Stimulated activated CD8-positive, alpha-beta memory T cell treated with anti-CD3 and anti-CD28 coated beads, Interleukin-15, amount 100 ng/mL, for 4 hours (primary cell): Measurements from ENCODE around the gene WDR1.

ENCODE experiments used
- DNase-seq, 2 donors: peaks; one replicate each; pipeline ENCODE4 v3.0.0-alpha.2; 2020; ENCODE audit warnings: low read depth in 2 of 2

WDR1 gene

DNA sequence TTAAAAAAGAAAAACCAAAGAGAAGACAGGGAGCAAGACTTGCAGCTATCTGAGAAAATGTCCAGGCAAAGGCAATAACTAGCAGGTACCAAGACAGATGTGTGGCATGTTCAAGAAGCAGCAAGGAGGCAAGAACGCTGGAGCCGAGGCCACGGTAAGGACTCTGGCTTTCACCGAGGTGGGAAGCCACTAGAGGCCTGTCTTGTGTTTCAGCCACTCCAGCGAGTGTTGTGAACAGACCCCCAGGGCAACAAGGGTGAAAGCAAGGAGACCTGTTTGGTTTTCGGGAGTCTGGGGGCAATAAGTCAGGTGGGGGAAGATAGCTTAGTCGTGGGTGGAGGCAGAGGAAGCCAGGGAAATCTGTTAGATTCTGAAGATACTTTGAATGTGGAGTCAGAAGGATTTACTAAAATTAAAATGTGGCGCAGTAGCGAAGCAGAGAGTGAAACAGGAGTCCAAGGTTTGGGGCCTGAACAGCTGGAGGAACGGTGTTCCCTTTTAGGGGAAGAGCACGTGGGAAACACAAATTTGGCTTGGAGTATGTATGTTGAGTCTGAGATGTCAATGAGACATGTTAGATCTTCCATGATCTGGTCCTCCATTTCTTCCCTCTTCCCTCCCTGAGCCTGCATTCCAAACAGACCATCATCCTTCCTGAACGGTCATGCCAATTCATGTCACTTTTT is 3.1 kb downstream of the WDR1 start:
- no peak for DNase-seq

DNA sequence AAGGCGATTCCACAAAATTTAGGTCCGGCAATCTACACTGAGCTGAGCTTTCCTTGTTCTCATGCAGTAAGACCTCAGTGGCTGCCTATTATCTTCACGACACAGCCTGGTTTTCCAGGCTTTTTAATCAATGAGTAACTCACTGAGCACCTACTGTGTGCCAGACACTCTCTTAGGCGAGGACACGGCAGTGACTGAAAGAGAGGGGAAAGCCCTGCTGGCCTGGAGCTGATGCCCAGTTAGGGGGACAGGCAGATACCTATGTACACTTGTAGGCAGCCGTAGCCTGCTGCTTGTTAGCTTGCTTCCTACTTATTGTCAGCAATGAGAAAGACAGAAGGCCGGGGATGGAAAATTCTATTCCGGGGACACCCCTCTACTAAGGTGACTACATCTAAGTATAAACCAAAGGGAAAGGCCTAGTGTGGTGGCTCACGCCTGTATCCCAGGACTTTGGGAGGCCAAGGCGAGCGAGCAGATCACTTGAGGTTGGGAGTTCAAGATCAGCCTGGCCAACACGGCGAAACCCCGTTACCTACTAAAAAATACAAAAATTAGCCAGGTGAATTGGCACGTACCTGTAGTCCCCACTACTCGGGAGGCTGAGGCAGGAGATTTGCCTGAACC is 3.8 kb downstream of the WDR1 start:
- no peak for DNase-seq

DNA sequence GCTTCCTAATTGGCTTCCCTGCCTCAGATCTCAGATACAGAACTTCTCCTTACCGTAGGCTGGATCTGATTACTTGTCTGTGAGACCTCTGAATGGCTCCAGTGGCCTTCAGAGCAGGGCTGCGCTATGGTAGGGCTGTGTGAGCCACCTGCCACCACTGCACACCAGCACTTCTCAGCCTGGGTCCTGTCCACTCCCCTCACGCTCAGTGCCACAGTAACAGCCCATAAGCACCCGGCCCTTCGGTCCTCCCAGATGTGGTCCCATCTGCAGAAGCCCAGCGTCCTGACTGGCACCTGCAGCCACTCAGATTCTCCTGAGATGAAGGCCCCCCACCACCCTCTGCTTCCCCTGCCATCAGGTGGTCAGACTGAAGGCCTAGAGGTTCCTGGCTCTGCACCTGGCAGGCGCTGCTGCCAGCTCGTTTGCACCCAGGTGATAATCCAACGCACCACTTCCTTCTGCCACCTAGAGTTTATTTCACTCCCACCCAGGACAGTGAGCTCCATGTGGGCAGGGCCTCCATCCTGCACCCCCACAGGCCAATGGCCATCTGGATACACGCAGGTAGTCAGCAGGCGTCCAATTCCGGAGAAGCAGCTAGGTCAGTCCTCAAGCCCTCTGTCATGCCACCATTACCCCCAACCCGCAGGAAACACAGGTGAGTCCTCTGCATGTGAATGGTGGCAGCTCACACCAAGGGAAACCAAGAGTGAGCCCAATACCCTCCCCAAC is 5.4 kb downstream of the WDR1 start:
- DNase-seq: no peak

DNA sequence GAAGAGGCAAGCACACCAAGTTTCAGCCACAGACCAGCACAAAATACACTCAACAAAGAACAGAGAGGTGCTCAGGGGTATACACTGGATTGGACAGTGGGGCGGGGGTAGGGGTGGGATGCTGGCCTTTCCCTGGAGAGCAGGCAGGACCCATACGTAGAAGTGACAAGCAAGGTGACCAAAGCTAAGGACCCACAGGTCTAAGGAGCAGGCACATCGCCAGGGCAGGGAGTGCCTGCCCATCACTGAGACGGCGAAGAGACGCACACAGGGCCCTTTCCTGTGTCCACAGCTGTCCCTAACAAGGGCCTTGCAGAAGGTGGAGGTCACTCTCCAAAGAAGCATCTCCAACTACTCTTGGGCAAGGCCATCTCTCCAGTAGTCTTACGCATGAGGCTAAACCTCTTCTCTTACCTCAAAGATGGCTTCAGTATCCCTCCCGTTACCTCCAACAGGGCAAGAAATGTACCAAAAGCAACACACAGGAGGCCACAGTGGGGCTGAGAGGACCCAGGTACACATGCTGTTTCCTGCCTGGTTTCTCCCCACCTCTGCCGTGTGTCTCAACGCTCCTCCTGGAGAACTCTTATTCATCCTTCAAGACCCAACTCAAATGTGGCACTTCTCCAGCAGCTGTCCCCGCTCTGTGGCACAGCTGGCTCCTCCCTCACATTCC is 6.5 kb downstream of the WDR1 start:
- DNase-seq: no peak

DNA sequence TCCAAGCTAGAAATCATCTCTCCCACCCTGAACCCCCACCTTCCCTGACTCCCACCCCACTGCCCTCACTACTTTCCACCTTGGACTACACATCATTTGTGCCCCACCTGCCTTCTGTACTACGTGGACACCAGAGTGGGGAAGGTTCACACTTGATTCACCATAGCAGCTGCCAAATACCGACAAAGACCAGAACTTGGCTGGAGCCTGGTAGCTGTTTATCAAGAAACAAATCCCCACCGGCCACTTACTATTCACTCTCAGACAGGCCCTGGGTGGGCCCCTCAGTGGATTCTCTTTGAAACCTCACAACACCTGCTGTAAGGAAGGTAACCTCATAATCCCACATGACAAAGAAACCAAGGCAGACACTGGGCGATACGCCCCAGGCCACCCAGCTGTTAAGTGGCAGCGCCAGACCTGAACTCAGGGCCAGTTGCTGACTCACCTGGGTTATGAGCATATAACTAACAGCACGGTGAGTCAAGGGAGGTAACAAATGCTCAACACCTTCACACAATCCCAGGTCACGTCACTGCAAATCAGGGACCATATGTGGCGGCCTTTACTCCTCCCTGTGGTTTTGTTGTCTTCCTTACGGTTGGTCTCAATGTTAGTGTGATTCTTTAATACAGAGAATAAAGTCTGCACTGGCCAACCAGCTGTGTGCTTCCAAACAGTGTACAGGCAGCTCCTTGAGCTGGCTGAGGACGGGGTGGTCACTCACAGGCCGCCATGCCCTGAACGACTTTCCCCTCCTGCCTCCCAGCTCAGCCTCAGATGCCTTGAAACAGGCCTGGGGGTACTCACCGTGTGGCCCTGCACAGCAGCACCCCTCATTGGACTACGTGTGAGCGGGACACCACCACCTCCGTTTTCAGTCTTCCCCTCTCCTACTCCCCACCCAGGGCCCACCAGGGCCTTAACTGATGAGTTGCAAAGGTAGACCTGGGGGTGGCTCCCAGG is 7.5 kb downstream of the WDR1 start:
- DNase-seq: no peak

DNA sequence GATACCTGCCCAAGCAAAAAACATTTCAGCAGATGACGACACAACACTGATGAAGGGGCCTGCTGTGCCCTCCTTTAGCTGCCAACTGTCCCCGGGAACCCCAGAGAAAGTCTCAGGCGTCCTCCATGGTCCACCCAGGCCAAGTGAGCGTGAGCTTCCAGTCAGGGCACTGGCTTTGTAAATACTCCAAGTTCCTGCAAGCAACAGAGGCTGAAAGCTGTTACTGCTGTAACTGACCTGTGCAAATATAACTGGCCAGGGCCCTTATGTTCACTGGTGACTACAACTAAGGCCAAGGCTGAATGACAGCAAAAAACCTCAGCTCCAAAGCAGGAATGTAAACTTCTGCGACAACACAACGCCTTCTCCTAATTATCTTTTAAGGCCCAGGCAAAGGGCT is 8.2 kb downstream of the WDR1 start:
- DNase-seq: no peak

DNA sequence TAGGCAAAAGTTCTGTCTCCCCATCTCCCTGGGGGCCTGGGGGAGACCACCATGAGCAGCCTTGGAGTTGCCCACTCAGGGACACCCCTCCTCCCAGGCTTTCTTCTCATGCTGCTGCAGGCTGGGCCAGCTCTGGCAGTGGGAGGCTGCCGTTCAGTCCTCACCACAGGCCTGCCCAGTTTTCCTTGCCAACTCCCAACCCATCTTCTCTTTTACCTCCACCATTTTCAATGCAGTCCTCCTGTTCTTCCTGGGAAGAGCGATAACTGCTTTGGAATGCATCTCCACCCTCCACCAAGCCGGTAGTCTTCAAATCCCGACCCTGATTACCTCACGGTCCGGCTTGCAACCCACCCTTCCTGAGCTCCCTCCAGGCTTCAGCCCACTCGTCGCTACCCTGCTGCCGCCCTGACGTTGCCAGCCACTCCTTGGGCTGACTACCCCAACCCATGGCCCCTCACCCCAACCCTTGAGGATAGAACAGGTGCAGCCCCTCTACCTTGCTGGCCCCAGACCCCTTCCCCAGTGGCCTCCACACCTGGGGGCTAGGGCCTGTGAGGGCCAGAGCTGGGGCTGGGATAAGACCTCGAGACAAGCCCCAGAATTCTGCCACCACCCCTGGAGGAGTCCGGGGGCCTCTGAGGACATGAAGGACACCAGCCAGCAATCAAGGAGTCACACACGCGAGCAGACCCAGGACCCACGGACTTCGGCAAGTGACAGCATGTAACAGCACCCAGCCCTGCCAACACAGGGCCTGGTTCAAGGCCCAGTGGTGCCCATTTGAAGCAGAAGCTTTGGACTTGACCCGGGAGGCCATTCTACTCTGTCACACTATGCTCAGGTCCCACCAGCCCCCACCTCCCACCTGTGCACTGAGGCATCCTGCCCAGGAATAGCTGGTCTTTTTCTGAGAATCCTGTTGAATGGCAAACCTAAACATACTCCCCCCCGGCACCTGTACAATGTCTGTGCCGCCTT is 9.2 kb downstream of the WDR1 start:
- DNase-seq: no peak

DNA sequence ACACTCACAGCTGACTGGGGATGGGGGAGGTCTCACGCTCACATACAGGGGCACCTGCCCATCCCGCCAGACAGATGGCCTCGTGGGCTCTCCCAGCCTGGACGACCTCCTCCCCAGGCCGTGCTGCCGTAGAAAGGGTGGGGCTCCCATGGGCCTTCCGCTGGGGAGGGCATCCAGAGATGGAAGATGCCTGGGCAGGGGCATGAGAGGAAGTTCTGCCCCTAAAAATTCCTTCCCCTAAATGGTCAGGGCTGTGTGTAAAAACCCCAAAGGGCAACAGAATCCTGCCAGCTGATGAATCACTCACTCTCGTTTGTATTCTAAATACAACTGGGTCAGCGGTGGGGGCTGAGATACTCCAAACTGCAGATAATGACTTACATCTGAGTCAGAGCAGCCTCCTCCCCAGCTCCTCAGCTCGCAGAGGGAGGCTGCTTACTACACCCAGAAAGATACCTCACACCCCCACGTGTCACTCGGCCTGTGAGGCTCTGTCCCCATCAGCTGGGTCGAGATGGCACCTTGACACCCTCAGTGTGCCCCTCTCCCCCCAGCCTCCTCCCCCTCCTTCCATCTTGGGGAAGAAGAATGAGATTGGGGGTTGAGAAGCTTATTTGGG is 10.1 kb downstream of the WDR1 start:
- peak; percentile 57 to 79 for DNase-seq

DNA sequence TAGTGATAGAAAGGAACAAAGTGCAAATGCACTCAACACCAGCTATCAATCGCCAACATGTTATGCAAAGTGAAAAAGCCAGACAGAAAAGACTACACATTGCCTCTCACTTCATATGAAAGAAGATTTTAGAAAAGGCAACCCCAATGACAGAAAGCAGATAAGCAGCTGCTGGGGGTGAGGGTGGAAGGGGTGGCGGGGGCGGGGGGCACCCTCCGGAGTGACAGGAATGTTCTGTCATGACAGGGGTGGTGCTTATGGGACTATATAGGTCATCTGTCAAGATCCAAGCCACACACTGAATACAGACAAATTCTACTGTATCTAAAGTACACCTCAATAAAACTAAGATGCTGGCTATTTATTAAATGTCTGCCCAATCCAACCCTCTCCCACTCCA is 10.7 kb downstream of the WDR1 start:
- no peak for DNase-seq

DNA sequence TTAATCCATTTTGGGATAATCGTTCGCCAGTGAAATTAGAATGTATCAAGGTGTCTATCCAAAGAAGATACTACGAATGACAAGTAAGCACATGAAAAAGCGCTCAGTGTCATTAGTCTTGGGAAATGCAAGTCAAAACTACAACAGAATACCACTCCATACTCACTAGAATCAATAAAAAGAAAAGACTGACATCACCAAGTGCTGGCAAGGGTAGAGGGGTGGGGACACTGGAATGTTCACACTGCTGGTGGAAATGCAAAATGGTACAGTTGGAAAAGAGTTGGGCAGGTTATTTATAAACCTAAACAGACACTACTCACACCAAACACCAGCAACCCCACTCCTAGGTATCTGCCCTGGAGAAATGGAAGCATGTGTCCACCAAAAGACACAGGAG is 11.2 kb downstream of the WDR1 start:
- DNase-seq: no peak

DNA sequence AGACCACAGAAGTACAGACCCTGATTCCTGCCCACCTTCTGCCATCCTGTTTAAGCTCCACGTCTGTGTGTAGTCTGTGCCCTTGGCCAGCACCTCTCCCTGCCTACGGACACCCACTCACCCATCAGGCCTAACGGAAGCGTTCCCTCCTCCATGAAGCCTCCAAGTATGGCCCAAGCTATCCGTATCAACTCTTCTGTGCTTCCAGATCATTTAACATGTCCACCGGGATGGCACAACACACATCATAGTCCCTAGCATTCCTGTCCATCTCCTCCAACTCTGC is 11.7 kb downstream of the WDR1 start:
- no peak for DNase-seq

DNA sequence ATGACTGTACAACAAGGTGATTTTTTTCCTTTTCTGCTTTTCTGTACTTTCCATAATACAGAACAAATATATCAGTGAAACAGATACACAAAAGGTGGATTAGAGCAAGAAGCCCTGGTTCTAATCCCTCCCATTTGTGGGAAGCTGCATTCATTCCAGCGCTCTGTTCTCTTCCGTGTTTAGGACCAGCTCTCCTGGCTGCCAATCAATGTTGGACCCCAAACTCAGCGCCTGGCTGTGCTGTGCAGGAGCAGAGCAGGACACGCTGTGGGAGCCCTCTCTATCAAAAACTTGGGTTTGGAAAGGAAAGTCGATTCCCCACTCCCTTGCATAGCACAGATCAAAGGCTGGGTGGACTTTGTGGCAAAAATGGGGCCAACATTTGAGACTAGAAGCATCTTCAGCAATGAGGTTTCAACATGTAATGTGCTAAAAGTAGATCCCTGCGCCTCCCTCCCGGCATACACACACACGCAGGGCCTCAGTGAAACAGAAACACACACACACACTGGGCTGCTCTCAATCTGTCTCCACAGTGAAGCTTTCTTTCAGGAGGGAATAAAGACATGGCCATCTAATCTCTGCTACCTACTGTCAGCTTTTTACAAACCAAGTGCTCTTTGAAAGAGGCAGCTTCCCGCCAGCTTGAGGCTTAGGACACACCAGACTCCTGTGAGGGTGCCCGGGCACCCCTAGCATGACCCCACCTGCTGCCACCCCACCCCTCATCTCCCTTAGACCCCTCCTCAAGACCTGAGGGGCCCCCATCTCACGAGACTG is 12.2 kb downstream of the WDR1 start:
- no peak for DNase-seq

DNA sequence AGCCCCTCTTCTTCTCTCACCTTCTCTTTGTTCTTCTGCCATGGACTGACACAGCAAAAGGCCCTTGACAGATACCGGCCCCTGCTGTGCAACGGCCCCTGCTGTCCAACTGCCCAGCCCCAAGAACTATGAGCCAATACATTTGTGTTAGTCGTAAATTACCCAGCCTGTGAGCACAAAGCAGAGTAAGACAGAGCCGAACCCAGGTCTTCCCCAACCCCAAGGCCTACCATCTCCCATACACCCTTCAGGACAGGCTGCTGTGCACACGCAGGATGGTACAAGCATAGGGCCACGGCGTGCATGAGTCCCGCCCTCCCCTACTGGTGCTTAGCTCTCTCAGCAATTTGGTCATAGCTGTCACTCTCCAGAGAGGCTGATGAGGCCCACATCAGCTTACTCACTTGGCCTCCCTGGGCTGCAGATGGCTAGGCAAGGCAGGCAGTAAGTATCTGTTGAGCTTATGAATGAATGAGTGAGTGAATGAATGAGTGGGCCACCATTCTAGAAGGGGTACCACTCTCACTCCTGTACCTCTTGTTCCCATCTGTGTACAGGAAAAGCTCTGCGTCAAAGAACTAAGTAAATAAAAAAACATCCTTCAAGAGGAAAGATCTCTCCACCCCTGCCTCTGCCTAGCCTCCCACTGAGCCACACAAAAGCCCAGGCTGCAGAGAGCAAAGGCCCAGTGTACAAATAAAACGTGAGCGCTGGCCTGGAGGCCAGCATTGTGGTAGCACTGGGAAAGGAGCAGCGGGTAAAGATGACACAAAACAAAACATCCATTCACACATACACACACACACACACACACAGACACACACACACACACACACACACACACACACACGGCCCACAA is 13.9 kb downstream of the WDR1 start:
- DNase-seq: no peak

DNA sequence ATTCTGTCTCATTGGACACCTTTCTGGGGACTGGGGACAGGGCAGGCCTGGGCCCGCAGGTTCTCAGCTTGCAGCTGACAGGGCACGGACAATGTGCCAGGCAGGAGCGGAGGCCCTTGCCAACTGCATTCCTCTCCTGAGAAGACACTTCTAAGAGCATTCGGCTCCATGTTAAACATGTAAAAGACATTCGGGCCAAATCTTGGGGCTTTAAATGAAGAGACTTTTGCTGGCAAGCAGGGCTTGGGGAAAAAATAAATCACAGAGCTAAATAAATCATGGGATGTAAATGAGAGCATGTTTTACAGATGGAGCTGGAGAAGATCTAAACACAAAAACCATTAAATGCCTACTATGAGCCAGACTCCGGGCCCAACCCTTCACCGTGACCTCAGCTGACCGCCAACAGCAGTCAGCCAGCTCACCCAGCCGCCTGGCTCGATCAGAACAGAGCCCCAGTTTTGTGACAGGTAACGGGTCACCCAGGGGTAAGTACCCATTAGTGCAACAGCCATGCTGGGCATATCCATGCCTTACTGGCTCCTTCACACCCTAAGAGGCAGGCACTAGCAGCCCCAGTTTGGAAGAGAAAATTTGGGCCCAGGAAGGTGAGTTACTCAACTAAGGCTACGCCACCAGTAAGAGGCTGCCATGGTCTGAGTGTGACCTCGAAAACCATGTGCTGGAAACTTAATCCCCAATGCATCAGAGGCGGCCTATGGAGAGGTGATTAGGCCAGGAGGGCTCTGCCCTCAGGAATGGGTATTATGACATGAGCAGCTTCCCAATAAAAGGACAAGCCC is 14.7 kb downstream of the WDR1 start:
- DNase-seq: no peak

DNA sequence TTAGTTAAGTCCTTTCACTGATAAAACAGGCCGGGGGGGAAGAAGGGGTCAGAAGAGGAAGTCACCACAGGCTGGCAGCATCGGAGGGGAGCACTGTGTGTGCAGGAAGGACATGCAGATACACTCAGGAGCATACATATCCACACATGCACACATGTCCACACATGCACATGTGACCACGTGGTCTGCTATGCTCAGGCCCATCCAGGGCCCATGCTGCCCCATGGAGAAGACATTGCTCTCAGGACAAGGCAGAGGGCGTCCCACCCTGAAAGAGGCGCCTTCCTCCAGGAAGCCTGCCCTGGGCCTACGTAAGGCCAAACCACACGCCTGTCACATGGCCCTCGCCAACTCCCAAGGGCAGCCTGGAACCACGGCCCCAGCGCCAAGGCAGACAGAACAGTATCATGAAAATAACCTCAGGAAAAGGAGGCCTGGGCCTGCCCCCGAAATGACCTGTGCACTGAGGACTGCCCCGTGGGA is 15.8 kb downstream of the WDR1 start:
- no peak for DNase-seq

DNA sequence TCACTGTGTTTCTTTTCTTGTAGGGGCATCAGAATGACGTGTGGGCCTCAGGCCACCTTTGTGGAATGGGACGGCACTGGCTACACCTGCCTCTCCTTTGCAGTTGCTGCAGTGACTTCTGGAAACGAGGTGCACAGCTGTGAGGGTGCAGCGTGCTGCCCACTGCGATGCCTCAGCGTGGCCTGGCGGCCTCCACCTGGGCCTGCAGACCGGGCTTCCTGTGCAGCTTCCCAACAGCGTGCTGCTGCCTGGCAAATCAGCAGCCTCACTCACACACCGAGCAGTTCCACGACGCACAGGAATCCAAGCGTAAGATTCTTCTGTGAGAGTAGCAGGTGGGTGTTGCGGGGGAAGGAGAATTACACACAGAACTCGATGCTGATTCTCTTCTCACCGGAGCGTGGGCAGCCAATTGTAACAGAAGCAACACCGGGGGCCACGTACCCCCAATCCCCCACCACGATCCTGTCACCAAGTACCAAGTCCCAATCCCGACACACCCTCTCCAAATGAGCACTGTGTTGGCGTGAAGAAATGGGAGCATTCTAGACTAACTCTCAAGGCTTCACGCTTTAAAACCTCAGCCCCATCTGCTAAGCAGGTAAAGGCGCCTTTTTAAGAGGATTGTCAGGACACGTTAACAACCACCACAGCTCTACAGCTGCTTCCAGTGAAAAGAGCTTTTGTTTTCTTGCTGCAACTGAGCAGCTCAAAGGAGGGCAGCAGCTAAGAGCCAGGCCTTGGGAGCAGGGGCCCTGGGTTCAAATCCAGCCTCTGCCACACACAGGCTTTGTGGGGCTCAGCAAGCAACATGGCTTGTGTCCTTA is 16.9 kb downstream of the WDR1 start:
- DNase-seq: peak in 1 of 2 donors; percentile 46
